ENCODE data around the gene KSR2.
"Not testable (repeated sequence)": the region's sequence is repeated elsewhere in the genome, so short reads cannot be mapped to it uniquely, and the experiment has no call there.

Gene KSR2

DNA sequence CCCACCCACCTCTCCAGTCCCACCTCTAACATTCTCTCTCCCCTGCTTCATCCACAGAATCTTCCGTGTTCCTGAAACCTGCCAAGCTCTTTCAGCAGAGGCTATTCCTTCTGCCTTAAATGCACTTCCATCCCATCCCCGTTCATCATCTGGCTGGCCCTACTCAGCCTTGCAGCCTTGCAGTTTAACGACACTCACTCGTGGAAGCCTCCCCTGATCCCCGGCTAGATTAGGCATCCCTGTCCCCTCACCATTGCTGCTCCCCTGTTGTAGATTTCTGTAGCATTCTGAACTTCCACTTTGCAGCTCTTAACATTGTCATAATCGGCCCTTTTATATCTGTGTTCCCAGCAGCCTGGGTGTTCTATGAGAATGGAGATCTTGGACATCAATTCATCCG is 326.9 kb downstream of the KSR2 start:
- DNase-seq (ENCODE audit: low read depth), result no peak
- TF ChIP-seq, protein P1, sequence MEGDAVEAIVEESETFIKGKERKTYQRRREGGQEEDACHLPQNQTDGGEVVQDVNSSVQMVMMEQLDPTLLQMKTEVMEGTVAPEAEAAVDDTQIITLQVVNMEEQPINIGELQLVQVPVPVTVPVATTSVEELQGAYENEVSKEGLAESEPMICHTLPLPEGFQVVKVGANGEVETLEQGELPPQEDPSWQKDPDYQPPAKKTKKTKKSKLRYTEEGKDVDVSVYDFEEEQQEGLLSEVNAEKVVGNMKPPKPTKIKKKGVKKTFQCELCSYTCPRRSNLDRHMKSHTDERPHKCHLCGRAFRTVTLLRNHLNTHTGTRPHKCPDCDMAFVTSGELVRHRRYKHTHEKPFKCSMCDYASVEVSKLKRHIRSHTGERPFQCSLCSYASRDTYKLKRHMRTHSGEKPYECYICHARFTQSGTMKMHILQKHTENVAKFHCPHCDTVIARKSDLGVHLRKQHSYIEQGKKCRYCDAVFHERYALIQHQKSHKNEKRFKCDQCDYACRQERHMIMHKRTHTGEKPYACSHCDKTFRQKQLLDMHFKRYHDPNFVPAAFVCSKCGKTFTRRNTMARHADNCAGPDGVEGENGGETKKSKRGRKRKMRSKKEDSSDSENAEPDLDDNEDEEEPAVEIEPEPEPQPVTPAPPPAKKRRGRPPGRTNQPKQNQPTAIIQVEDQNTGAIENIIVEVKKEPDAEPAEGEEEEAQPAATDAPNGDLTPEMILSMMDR (IDR thresholded peaks at IDR 0.05; ENCODE audit: control insufficient read depth, insufficient read depth, low read depth, low read length, missing control alignments), result no peak
- no peak overlapping the region for H3K4me3 ChIP-seq (ENCODE audit: control insufficient read depth, low read depth, low read length)

DNA sequence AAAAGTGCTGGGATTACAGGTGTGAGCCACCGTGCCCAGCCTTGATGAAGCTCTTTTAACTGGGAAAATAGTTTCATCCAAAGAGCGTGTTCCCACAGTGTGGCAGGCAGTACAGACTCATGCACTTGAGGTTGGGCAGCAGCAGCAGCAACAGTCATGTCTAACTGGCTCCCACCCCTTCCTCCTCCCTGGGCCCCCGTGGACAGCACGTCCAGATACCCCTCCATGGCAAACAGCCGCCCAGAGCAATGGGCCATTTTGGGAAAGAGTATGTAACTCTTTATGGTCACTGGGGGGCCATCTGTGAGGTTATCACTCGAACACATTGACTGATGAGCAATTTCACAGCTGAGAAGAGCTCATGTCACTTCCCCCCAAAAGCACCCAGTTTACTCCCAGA is 328.3 kb downstream of the KSR2 start:
- DNase-seq (ENCODE audit: low read depth), result no peak

DNA sequence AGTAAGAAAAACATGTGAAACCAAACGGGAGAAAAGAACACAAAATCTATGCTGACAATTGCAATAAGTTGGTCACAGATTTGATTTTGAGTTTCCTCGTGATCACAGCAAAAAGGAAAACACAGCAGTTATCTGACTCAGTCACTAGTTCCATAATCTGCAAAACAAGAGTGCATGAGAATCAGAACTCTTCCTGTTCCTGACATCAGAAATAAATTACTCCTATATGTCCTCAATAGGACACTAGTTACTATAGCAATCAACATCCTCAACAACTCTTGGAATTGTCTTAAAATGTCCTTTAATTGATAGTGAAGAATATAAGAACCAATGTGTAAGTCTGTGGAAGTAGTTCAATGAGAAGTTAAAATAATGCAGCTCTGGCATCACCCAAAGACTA is 339.3 kb downstream of the KSR2 start:
- TF ChIP-seq, protein P1 (IDR thresholded peaks at IDR 0.05; ENCODE audit: control insufficient read depth, insufficient read depth, low read depth, low read length, missing control alignments), result no peak
- DNase-seq (ENCODE audit: low read depth), result no peak

More for the DNA sequence above, 328.3 kb downstream of the KSR2 start:
- H3K4me3 ChIP-seq (ENCODE audit: control insufficient read depth, low read depth, low read length), result no peak overlapping the region
- TF ChIP-seq, protein P1 (IDR thresholded peaks at IDR 0.05; ENCODE audit: control insufficient read depth, insufficient read depth, low read depth, low read length, missing control alignments), result no peak

DNA sequence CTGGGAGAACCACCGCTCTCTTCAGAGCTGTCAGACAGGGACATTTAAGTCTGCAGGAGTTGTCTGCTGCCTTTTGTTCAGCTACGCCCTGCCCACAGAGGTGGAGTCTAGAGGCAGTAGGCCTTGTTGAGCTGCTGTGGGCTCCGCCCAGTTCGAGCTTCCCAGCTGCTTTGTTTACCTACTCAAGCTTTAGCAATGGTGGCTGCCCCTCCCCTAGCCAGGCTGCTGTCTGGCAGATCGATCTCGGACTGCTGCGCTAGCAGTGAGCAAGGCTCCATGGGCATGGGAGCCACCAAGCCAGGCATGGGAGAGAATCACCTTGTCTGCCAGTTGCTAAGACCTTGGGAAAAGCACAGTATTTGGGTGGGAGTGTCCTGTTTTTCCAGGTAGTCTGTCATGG is 340.1 kb downstream of the KSR2 start:
- not testable (repeated sequence) for H3K4me3 ChIP-seq (ENCODE audit: control insufficient read depth, low read depth, low read length); DNase-seq (ENCODE audit: low read depth)

More for the DNA sequence above, 339.3 kb downstream of the KSR2 start:
- H3K4me3 ChIP-seq (ENCODE audit: control insufficient read depth, low read depth, low read length), result no peak overlapping the region

DNA sequence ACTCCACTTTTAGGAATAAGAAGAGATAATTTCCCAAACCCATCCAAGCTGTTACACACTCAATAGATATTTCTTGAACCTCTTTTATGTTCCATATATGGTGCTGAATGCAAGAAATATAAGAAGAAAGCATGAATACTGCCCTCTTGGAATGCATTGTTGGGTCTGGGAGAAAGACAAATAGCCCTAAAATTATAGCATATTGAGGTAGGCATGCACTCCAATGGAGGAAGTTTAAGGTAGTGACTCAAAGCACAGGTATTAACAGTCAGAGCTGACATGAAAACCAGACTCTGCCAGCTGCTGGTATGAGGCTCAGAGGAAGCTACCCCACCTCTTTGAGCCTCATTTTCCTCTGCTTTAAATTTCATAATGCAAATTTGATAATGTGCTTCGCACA is 346.0 kb downstream of the KSR2 start:
- TF ChIP-seq, protein P1 (IDR thresholded peaks at IDR 0.05; ENCODE audit: control insufficient read depth, insufficient read depth, low read depth, low read length, missing control alignments), result no peak
- H3K4me3 ChIP-seq (ENCODE audit: control insufficient read depth, low read depth, low read length), result no peak overlapping the region
- DNase-seq (ENCODE audit: low read depth), result no peak

DNA sequence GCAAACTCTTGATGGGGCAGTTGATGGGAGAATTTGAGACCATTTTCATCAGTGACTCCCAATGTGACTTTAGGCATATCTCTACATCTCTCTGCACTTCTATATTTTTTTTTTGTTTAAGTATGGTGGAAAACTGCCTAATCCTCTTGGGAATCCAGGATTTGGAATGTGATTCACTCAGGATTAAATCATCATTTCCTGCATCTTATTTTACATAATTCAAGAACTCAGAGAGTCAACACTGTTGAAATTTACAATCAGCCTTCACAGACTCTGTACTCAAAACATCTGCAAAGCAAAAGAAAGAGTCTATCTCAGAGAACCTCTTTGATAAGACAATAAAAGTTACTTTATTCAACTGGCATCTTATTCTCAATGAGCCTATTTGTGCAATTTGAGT is 346.7 kb downstream of the KSR2 start:
- DNase-seq (ENCODE audit: low read depth), result no peak
- no peak overlapping the region for H3K4me3 ChIP-seq (ENCODE audit: control insufficient read depth, low read depth, low read length)
- TF ChIP-seq, protein P1 (IDR thresholded peaks at IDR 0.05; ENCODE audit: control insufficient read depth, insufficient read depth, low read depth, low read length, missing control alignments), result no peak

DNA sequence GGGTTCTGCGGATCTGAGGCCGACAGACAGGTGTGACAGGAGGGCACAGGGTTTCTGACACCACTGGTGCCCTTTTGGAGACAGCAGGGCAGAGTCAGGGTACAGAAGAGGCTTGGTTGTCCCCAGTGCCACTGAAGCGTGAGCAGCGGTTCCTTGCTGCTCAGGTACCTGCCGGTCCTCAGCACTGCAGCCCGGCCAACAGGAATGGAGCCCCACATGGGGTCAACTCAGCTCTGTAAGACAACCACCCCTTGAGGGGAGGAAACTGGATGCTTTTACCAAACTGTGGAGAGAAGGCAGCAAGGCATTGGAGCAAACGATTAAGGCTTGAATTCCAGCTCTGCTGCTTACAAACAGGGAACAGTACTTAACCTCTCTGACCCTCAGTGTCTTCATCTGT is 361.0 kb downstream of the KSR2 start:
- TF ChIP-seq, protein P1 (IDR thresholded peaks at IDR 0.05; ENCODE audit: control insufficient read depth, insufficient read depth, low read depth, low read length, missing control alignments), result no peak
- no peak for DNase-seq (ENCODE audit: low read depth)
- H3K4me3 ChIP-seq (ENCODE audit: control insufficient read depth, low read depth, low read length), result no peak overlapping the region
